Nephron progenitor cell (in vitro differentiated cells): Measurements from ENCODE around the gene PTCD3.

Experiments used
- DNase-seq: peaks from one replicate; pipeline ENCODE4 v3.0.0; 2021
- H3K27ac Mint-ChIP-seq: 2 replicates; pipeline ENCODE4 v1.8.0; 2021; ENCODE audit warnings: mild to moderate bottlenecking, moderate library complexity, mixed read lengths
- H3K27me3 Mint-ChIP-seq: 2 replicates; pipeline ENCODE4 v1.8.0; 2021; ENCODE audit warnings: mild to moderate bottlenecking, low read depth, mixed read lengths; ENCODE audit not compliant: poor library complexity
- H3K36me3 Mint-ChIP-seq: 2 replicates; pipeline ENCODE4 v1.8.0; 2021; ENCODE audit warnings: low read depth, mixed read lengths
- H3K4me1 Mint-ChIP-seq: 2 replicates; pipeline ENCODE4 v1.8.0; 2021; ENCODE audit warnings: mixed read lengths
- H3K4me3 Mint-ChIP-seq: 2 replicates; pipeline ENCODE4 v1.8.0; 2021; ENCODE audit warnings: mild to moderate bottlenecking, moderate library complexity, mixed read lengths
- H3K9me3 Mint-ChIP-seq: 2 replicates; pipeline ENCODE4 v1.8.0; 2021; ENCODE audit warnings: mild to moderate bottlenecking, moderate library complexity, mixed read lengths
- CTCF ChIP-seq: fragments of 200-600 bp; sonication (generic); IDR thresholded peaks from 2 replicates; pipeline ENCODE4 v1.5.0; 2021; ENCODE audit warnings: antibody characterized with exemption

PTCD3 gene

GRCh38 chr2:86174445-86174844, 68.4 kb downstream of the PTCD3 start:
- TF ChIP-seq CTCF, result no peak
- Mint-ChIP-seq H3K4me1 (peaks cover 6% of the 10 kb centered on the region), H3K4me3 (no peak overlapping the region), H3K36me3 (peaks cover 49% of the 10 kb centered on the region), H3K9me3 (no peaks in the 10 kb centered on the region), H3K27ac (no peak overlapping the region), H3K27me3 (no peaks in the 10 kb centered on the region)
- DNase-seq, result no peak

DNA sequence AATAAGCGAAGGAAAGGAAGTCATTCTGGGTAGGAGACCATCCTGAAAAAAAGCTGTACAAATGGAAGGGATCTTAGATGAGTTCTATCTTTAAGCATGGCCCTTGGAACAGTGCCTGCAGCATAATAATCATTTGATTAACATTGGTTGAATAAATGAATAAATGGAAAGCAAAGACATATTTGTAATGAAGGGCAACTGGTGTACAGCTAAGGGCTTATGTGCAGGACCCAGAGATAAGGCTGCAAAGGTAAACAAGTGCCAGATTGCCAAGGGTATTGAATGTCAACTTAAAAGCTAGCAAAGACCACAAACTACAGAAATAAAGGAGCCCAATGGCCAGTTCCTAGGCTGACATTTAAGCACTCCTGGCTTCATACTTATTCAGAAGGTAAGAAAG, 69.8 kb downstream of the PTCD3 start:
- peaks cover 57% of the 10 kb centered on the region for H3K36me3 Mint-ChIP-seq
- H3K4me1 Mint-ChIP-seq, result peaks cover 6% of the 10 kb centered on the region
- H3K27ac Mint-ChIP-seq, result no peak overlapping the region
- DNase-seq, result no peak
- no peaks in the 10 kb centered on the region for H3K9me3 Mint-ChIP-seq
- H3K27me3 Mint-ChIP-seq, result no peaks in the 10 kb centered on the region
- no peak for TF ChIP-seq CTCF
- H3K4me3 Mint-ChIP-seq, result no peak overlapping the region

GRCh38 chr2:86176597-86176996, 70.6 kb downstream of the PTCD3 start:
- Mint-ChIP-seq H3K27ac (peak overlapping the region; percentile 58), H3K4me1 (peaks cover 6% of the 10 kb centered on the region), H3K36me3 (peaks cover 57% of the 10 kb centered on the region), H3K9me3 (no peaks in the 10 kb centered on the region), H3K4me3 (no peak overlapping the region), H3K27me3 (no peaks in the 10 kb centered on the region)
- DNase-seq, result no peak
- no peak for TF ChIP-seq CTCF

- H3K27ac Mint-ChIP-seq, result peak overlapping the region; percentile 40
- H3K4me3 Mint-ChIP-seq, result no peak overlapping the region
Observed at GRCh38 chr2:86185517-86186212, 79.6 kb downstream of the PTCD3 start.

DNA sequence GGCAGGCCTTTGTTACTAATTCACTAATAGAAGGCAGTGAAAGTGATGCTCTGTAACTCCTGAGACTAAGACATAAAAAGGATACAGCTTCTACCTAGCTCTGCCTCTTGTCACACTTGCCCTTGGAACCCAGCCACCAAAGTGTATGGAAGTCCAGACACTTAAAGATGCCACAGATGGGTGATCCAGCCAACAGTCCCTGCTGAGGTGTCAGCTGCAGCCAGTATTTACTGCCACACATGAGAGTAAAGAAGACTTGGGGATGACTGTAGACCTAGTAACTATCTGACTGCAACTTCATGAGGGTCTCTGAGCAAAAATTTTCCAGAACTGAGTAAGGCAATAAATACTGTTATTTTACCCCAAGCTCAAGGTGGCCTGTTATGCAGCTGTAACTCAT, 80.4 kb downstream of the PTCD3 start:
- DNase-seq, result no peak
- H3K4me3 Mint-ChIP-seq, result no peak overlapping the region
- TF ChIP-seq CTCF, result no peak
- peaks cover 25% of the 10 kb centered on the region for H3K36me3 Mint-ChIP-seq
- peaks cover 31% of the 10 kb centered on the region for H3K4me1 Mint-ChIP-seq
- peak overlapping the region; percentile 40 for H3K27ac Mint-ChIP-seq
- H3K9me3 Mint-ChIP-seq, result no peaks in the 10 kb centered on the region
- H3K27me3 Mint-ChIP-seq, result no peaks in the 10 kb centered on the region

More at GRCh38 chr2:86185517-86186212, 79.6 kb downstream of the PTCD3 start:
- DNase-seq, result no peak
- Mint-ChIP-seq H3K36me3 (peaks cover 25% of the 10 kb centered on the region), H3K9me3 (no peaks in the 10 kb centered on the region), H3K4me1 (peaks cover 31% of the 10 kb centered on the region), H3K27me3 (no peaks in the 10 kb centered on the region)
- TF ChIP-seq CTCF, result no peak

DNA sequence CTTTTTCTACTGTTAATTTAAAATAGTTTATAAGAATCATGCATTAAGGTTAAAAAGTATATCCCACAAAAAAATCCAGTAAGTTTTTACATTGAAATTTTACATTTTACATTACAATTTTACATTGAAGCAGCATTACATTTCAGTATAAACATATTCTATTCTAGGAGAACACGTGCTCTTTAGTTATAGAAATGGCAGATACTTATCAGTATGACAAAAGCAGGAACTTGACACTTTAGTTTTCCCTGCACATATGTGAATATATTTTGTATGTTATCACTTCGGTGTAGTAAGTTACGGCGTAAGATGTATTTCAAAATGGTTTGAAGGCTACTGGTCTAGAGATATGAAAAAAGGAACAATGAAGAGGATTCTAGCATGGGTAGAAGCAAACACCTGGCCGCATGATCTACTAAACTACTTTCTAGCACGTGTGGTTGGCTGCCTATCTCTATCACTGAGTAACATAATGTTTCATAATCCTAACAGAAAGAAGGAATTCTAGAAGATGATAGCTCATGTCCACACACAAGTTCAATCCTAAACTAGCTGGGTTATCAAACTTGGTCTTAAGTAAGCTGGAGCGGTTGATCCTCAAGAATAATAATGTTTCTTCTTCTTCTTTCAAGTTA, 83.9 kb downstream of the PTCD3 start:
- no peak for TF ChIP-seq CTCF
- Mint-ChIP-seq H3K27ac (no peak overlapping the region), H3K36me3 (peaks cover 29% of the 10 kb centered on the region), H3K4me1 (peaks cover 50% of the 10 kb centered on the region), H3K9me3 (no peaks in the 10 kb centered on the region), H3K27me3 (no peaks in the 10 kb centered on the region), H3K4me3 (no peak overlapping the region)
- DNase-seq, result no peak
